ENCODE results near the gene ZBTB8B.
"Not testable (repeated sequence)": the region's sequence is repeated elsewhere in the genome, so short reads cannot be mapped to it uniquely, and the experiment has no call there.

The ZBTB8B gene

DNA sequence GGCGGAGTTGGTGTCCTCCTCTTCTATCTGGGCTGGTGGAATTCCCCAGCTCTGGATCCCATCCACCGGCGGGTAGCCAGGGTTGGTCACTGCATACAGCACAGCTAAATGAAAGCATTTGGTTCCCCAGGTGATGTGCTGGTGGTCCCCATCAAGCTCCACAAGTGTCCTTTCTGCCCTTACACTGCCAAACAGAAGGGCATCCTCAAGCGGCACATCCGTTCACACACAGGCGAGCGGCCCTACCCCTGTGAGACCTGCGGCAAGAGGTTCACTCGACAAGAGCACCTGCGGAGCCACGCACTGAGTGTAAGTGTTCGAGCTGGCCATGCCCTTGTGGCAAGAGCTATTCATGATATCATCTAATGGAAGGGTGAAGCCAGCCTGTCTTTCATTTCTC, 15.9 kb downstream of the ZBTB8B start:
- DNase-seq (ENCODE audit: low spot score in 2 of 2) = no peak
- in situ Hi-C loops (cut with MboI; ENCODE audit: low sequenced_read_pairs) = no loop called here

GRCh38 chr1:32481788-32482187, 16.9 kb downstream of the ZBTB8B start:
- H3K4me1 ChIP-seq; H3K27me3 ChIP-seq (ENCODE audit: low read depth); in situ Hi-C loops (cut with MboI; ENCODE audit: low sequenced_read_pairs); DNase-seq (ENCODE audit: low spot score in 2 of 2); H3K4me3 ChIP-seq; H3K9me3 ChIP-seq; H3K36me3 ChIP-seq (replicated peaks): not testable (repeated sequence)

More for the DNA sequence above, 15.9 kb downstream of the ZBTB8B start:
- no peaks in the 10 kb centered on the region for H3K9me3 ChIP-seq
- no peaks in the 10 kb centered on the region for H3K36me3 ChIP-seq (replicated peaks)
- H3K4me1 ChIP-seq = no peaks in the 10 kb centered on the region
- no peak overlapping the region for H3K4me3 ChIP-seq
- no peaks in the 10 kb centered on the region for H3K27me3 ChIP-seq (ENCODE audit: low read depth)

DNA sequence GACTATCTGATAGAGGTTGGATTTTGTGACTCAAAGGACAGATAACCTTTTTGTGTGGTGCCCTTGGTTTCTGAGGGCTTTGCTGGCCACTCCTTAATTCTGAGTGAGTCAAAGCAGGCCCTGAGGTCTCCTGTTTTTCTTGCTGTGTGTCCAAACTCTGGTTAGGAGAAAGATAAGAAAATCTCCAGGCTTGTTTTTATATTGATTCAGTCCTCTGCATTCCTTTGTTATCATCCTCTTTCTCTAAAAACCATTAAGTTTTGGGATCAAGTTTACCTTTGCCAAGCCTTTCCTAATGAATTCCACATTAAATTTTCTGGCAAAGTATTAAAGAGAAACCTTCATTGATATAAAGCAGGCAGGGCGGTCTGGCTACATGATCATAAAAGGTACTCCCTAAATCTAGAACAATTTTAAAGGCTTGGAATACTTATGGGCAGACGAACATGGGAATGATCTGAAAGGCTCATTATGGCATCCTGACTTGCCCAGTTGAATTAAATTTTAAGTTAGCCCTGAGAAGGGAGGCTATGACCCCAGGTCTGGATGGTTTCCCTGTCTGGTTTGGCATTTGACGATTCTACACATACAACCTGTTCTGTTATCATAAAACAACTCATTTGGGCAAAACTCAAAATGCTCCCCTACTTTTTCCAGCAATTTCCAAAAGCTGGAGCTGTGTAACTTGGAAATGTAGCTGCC, 20.8 kb downstream of the ZBTB8B start:
- H3K4me1 ChIP-seq = no peaks in the 10 kb centered on the region
- H3K27me3 ChIP-seq (ENCODE audit: low read depth) = no peaks in the 10 kb centered on the region
- in situ Hi-C loops (cut with MboI; ENCODE audit: low sequenced_read_pairs) = no loop called here
- no peak overlapping the region for H3K4me3 ChIP-seq
- DNase-seq (ENCODE audit: low spot score in 2 of 2) = no peak
- no peaks in the 10 kb centered on the region for H3K9me3 ChIP-seq
- H3K36me3 ChIP-seq (replicated peaks) = no peaks in the 10 kb centered on the region

GRCh38 chr1:32486463-32487113, 21.7 kb downstream of the ZBTB8B start:
- Histone ChIP-seq H3K27me3 (ENCODE audit: low read depth) (no peaks in the 10 kb centered on the region), H3K36me3 (replicated peaks) (no peaks in the 10 kb centered on the region), H3K9me3 (no peaks in the 10 kb centered on the region), H3K4me3 (no peak overlapping the region), H3K4me1 (no peaks in the 10 kb centered on the region)
- no peak for DNase-seq (ENCODE audit: low spot score in 2 of 2)
- in situ Hi-C loops (cut with MboI; ENCODE audit: low sequenced_read_pairs) = no loop called here

DNA sequence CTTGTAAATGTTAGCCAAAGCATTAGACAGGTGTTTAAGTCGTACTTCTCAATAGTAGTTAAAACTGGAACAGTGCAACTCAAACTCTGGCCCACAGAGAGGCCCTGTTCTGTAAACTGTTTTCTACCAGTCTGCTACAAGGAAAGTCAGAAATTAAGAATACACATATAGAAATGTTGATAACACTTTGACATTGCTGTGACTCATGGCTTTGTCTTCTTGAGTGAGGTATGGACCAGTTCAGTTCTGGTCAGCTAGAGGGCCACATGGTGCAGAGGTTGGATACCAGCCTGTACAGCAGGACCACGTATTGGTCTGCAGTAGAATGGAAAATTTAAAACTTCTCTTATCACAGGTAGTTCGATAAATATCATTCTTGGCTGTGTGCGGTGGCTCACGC, 22.3 kb downstream of the ZBTB8B start:
- Histone ChIP-seq H3K9me3 (no peaks in the 10 kb centered on the region), H3K4me1 (no peaks in the 10 kb centered on the region), H3K4me3 (no peak overlapping the region), H3K27me3 (ENCODE audit: low read depth) (no peaks in the 10 kb centered on the region), H3K36me3 (replicated peaks) (no peaks in the 10 kb centered on the region)
- in situ Hi-C loops (cut with MboI; ENCODE audit: low sequenced_read_pairs) = no loop called here
- no peak for DNase-seq (ENCODE audit: low spot score in 2 of 2)

- in situ Hi-C loops (cut with MboI; ENCODE audit: low sequenced_read_pairs) = no loop called here
- Histone ChIP-seq H3K36me3 (replicated peaks) (no peaks in the 10 kb centered on the region), H3K4me1 (peaks cover 3% of the 10 kb centered on the region; the same call in 1 of the 2 replicates), H3K27me3 (ENCODE audit: low read depth) (no peaks in the 10 kb centered on the region), H3K9me3 (no peaks in the 10 kb centered on the region; the same call in 1 of the 2 replicates), H3K4me3 (no peak overlapping the region)
- DNase-seq (ENCODE audit: low spot score in 2 of 2) = no peak
Measured at GRCh38 chr1:32489774-32490454, 25.0 kb downstream of the ZBTB8B start.

DNA sequence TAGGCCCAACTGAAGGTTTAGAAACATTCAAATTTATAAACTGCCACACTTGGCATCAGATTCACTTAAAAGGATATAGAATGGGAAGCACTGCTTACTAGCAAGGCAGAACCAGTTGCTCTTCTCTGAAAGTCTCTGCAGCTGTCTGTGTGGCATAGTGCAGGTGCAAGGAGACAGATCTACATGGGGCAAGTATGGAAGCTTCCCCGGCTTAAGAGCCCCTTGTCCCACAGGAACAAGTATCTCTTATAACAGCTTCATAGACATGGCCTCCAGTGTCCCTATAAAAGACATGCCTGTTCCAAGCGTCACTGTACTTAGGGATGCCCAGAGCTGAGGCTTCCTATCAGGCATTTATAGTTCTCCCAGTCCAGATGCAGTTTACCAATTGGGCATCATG, 26.5 kb downstream of the ZBTB8B start:
- DNase-seq (ENCODE audit: low spot score in 2 of 2) = no peak
- in situ Hi-C loops (cut with MboI; ENCODE audit: low sequenced_read_pairs) = no loop called here
- Histone ChIP-seq H3K9me3 (no peaks in the 10 kb centered on the region; the same call in 1 of the 2 replicates), H3K27me3 (ENCODE audit: low read depth) (no peaks in the 10 kb centered on the region), H3K36me3 (replicated peaks) (no peaks in the 10 kb centered on the region), H3K4me1 (peaks cover 3% of the 10 kb centered on the region; the same call in 1 of the 2 replicates), H3K4me3 (no peak overlapping the region)

DNA sequence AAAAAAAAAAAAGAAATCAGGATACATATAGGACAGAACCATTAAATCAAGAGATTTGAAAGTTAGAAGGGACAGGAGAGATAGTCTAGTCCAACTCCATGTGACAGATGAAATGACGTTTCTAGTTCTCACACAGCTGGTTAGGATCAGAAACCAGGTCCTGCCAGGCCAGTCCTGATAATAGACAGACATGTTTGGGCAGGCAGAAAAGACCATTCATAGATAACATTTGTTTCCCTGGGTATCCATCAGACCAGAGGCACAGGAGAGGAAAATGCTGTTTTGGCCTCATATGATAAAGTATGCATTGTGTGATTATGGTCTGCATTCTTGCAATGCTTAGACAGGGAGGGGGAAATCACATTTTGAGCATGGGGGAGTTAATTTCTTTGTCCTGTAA, 29.3 kb downstream of the ZBTB8B start:
- no peaks in the 10 kb centered on the region for H3K27me3 ChIP-seq (ENCODE audit: low read depth)
- H3K4me3 ChIP-seq = no peak overlapping the region
- H3K36me3 ChIP-seq (replicated peaks) = no peaks in the 10 kb centered on the region
- in situ Hi-C loops (cut with MboI; ENCODE audit: low sequenced_read_pairs) = no loop called here
- H3K4me1 ChIP-seq = peaks cover 3% of the 10 kb centered on the region; the same call in 1 of the 2 replicates
- H3K9me3 ChIP-seq = no peaks in the 10 kb centered on the region; the same call in 1 of the 2 replicates
- no peak for DNase-seq (ENCODE audit: low spot score in 2 of 2)

- Histone ChIP-seq H3K9me3 (no peaks in the 10 kb centered on the region; the same call in 1 of the 2 replicates), H3K4me3 (no peak overlapping the region), H3K4me1 (peaks cover 9% of the 10 kb centered on the region; the same call in 1 of the 2 replicates), H3K27me3 (ENCODE audit: low read depth) (no peaks in the 10 kb centered on the region), H3K36me3 (replicated peaks) (no peaks in the 10 kb centered on the region)
- no peak for DNase-seq (ENCODE audit: low spot score in 2 of 2)
- in situ Hi-C loops (cut with MboI; ENCODE audit: low sequenced_read_pairs) = no loop called here
Measured at GRCh38 chr1:32494711-32495337, 30.0 kb downstream of the ZBTB8B start.

GRCh38 chr1:32496127-32496526, 31.3 kb downstream of the ZBTB8B start:
- in situ Hi-C loops (cut with MboI; ENCODE audit: low sequenced_read_pairs) = no loop called here
- Histone ChIP-seq H3K27me3 (ENCODE audit: low read depth) (no peaks in the 10 kb centered on the region), H3K36me3 (replicated peaks) (no peaks in the 10 kb centered on the region), H3K4me1 (peaks cover 9% of the 10 kb centered on the region; the same call in 1 of the 2 replicates), H3K4me3 (no peak overlapping the region), H3K9me3 (no peaks in the 10 kb centered on the region; the same call in 1 of the 2 replicates)
- DNase-seq (ENCODE audit: low spot score in 2 of 2) = no peak

GRCh38 chr1:32498751-32499150, 33.9 kb downstream of the ZBTB8B start:
- in situ Hi-C loops (cut with MboI; ENCODE audit: low sequenced_read_pairs) = no loop called here
- peaks cover 9% of the 10 kb centered on the region; the same call in 1 of the 2 replicates for H3K4me1 ChIP-seq
- DNase-seq (ENCODE audit: low spot score in 2 of 2) = no peak
- H3K36me3 ChIP-seq (replicated peaks) = no peaks in the 10 kb centered on the region
- H3K9me3 ChIP-seq = no peaks in the 10 kb centered on the region; the same call in 1 of the 2 replicates
- no peak overlapping the region for H3K4me3 ChIP-seq
- H3K27me3 ChIP-seq (ENCODE audit: low read depth) = no peaks in the 10 kb centered on the region

GRCh38 chr1:32500387-32501209, 35.7 kb downstream of the ZBTB8B start:
- in situ Hi-C loops (cut with MboI; ENCODE audit: low sequenced_read_pairs) = no loop called here
- Histone ChIP-seq H3K9me3 (no peaks in the 10 kb centered on the region), H3K27me3 (ENCODE audit: low read depth) (no peaks in the 10 kb centered on the region), H3K36me3 (replicated peaks) (no peaks in the 10 kb centered on the region), H3K4me3 (peak overlapping the region; percentile 38), H3K4me1 (0 out of 2 replicates have a peak, but pooled peaks cover 6% of the 10 kb centered on the region)
- peak; percentile 57 to 74 for DNase-seq (ENCODE audit: low spot score in 2 of 2)

GRCh38 chr1:32501865-32502264, 37.0 kb downstream of the ZBTB8B start:
- H3K4me1 ChIP-seq = 0 out of 2 replicates have a peak, but pooled peaks cover 6% of the 10 kb centered on the region
- in situ Hi-C loops (cut with MboI; ENCODE audit: low sequenced_read_pairs) = no loop called here
- no peaks in the 10 kb centered on the region for H3K36me3 ChIP-seq (replicated peaks)
- H3K4me3 ChIP-seq = no peak overlapping the region
- no peaks in the 10 kb centered on the region for H3K27me3 ChIP-seq (ENCODE audit: low read depth)
- H3K9me3 ChIP-seq = no peaks in the 10 kb centered on the region
- DNase-seq (ENCODE audit: low spot score in 2 of 2) = no peak
